ENCODE results near the gene FEN1.

Gene FEN1

GRCh38 chr11:61775106-61775505 lies 17.6 kb upstream of the FEN1 start:
- no peak for DNase-seq (ENCODE audit: low read depth in 2 of 2)

DNA sequence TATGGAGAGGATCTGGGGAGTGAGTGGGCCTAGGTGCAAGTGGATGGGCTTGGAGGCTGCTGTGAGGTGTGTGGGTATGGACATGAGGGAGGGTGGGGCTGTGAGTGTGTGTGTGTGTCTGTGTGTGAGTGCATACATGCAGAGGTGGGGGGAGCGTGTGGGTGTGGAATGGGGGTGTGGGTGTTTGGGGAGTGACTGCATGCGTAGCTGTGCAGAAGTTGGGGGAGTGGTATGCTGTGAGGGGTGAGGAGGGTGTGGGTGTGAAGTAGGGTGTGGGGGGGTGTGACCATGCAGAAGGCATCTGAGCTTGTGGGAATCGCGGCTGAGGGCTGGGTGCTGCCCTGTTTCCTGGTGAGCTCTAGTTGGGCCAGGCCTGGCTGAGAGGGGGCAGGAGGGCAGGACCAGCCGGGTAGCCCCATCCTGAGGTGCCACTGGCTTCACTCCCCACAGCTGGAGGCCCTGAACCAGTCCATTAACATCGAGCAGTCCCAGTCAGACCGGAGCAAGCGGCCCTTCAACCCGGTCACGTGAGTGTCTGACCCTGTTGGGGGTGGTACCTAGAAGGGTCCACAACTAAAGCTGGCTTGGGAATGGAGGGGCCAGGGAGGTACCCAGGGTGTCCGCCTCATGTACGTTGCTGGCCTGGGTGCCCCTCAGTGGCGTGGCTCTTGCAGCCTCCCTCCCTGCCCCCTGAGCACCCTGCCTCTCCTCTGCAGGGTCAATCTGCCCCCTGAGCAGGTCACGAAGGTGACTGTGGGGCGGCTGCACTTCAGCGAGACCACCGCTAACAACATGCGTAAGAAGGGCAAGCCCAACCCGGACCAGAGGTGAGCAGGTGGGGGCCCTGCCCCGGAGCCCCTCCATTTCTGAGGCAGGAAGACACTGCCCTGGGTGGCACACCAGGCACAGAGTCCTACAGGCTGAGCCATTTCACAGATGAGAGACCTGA lies 16.8 kb upstream of the FEN1 start:
- no peak for DNase-seq (ENCODE audit: low read depth in 2 of 2)

DNA sequence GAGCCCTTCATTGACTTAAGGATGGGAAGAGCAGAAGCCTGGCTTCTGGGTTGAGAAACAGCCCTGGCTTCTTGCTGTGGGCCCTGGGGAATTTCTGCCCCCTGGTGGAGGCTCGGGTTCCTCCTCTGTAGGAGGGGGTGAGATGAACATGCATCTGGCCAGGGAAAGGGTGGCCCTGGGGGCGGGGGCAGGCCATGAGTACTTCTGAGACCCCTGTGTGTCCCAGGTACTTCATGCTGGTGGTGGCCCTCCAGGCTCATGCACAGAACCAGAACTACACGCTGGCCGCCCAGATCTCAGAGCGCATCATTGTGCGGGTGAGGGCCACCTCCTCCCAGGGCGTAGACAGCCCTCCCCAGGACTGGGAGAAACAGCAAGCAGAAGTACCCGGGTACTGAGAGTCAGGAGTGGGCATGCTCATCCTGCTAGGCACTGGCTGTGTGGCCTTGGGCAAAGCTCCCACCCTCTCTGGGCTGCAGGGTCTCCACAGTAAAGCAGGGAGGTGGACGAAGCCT lies 16.1 kb upstream of the FEN1 start:
- peak in 1 of 2 donors; percentile 45 for DNase-seq (ENCODE audit: low read depth in 2 of 2)

- peak in 1 of 2 donors; percentile 56 for DNase-seq (ENCODE audit: low read depth in 2 of 2)
These were observed 15.2 kb upstream of the FEN1 start for GRCh38 chr11:61777234-61778090.

- DNase-seq (ENCODE audit: low read depth in 2 of 2): no peak
These were observed 14.3 kb upstream of the FEN1 start for GRCh38 chr11:61778357-61778886.

DNA sequence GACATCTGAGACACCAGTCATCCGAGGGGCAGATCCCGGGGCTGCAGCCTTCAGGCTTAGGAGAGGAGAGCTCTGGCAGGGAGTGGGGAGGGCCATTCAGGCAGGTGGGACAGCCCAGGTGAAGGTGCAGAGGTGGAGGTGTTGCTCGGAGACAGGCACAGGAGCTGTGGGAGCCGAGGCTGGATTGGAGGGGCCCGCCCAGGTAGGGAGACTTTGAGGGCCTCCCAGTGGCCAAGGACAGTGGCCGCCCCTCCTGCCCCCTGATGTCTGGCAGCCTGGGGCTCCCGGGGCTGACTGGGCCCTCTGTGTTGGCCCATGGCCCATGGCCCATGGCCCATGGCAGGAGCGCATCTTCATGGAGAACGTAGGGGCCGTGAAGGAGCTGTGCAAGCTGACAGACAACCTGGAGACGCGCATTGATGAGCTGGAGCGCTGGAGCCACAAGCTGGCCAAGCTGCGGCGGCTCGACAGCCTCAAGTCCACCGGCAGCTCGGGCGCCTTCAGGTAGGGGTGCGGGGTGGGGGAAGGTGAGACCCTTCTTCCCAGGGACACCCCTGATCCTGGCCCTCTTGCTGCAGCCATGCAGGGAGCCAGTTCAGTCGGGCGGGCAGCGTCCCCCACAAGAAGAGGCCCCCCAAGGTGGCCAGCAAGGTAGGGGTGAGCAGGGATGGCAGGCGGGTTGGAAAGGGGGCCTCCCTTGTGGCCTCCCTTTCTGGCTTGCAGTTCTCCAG lies 13.6 kb upstream of the FEN1 start:
- no peak for DNase-seq (ENCODE audit: low read depth in 2 of 2)

- DNase-seq (ENCODE audit: low read depth in 2 of 2): no peak
These were observed 12.8 kb upstream of the FEN1 start for GRCh38 chr11:61779666-61780525.

GRCh38 chr11:61780581-61781162 lies 12.0 kb upstream of the FEN1 start:
- DNase-seq (ENCODE audit: low read depth in 2 of 2): no peak

GRCh38 chr11:61781585-61781984 lies 11.1 kb upstream of the FEN1 start:
- DNase-seq (ENCODE audit: low read depth in 2 of 2): no peak

- DNase-seq (ENCODE audit: low read depth in 2 of 2): no peak
These were observed 10.4 kb upstream of the FEN1 start for GRCh38 chr11:61782299-61782698.

- DNase-seq (ENCODE audit: low read depth in 2 of 2): no peak
These were observed 9.9 kb upstream of the FEN1 start for GRCh38 chr11:61782841-61783240.

GRCh38 chr11:61783717-61784505 lies 8.8 kb upstream of the FEN1 start:
- DNase-seq (ENCODE audit: low read depth in 2 of 2): no peak

DNA sequence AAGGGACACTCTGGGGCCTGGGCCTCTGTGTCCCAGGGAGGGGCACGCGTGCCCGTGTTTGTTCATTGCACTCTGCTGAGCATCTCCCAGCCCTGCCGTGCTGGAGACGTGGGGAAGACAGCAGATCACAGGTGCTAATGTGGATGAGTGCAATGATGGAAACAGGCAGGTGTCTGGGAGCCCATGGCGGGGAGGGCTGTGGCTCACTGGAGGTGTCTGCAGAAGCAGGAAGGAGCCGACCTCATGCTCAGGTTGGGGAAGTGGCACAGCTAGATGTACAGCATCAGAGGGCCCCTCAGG lies 8.3 kb upstream of the FEN1 start:
- DNase-seq (ENCODE audit: low read depth in 2 of 2): no peak

GRCh38 chr11:61785837-61786402 lies 6.8 kb upstream of the FEN1 start:
- DNase-seq (ENCODE audit: low read depth in 2 of 2): no peak

- DNase-seq (ENCODE audit: low read depth in 2 of 2): no peak
These were observed 4.7 kb upstream of the FEN1 start for GRCh38 chr11:61787928-61788491.

DNA sequence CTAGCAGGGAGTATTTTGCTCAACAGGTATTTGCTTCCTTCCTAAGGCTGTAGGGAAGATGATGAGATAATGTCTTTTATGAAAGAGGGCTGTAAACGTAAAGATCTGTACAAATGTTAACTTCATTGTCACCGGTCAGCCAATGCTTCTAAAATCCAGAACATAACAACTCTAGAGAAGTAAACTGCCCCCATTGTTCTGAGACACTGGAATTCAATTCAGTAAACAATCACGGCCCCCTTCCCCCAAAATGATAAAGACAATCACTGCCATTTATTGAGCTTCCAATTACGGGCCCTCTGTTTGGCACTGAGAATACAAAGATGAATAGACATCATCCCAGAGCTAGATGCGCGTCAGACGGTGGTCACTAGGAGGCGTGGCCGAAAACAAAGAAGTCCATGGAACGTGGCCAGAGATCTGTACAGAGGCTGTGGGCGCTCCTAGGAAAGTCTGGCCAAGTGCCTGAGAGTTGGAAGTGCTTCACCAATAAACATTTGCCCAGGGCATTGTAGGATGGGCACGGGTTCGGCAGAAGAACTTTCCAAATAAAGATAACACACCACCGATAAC lies 888 bp upstream of the FEN1 start:
- DNase-seq (ENCODE audit: low read depth in 2 of 2): no peak

GRCh38 chr11:61793083-61793828 lies 545 bp downstream of the FEN1 start:
- no peak for DNase-seq (ENCODE audit: low read depth in 2 of 2)

GRCh38 chr11:61793829-61794204 lies 1.1 kb downstream of the FEN1 start:
- DNase-seq (ENCODE audit: low read depth in 2 of 2): no peak
